UCSD-AML1 (cell line): ENCODE measurements around the gene FGD2.
A peak's percentile ranks its signal among the peaks of the same experiment; 100 is the strongest.

ENCODE experiments used
- DNase-seq: peaks from one replicate; lab custom pipeline; 2025; ENCODE audit not compliant: unreplicated experiment; lab: John Stamatoyannopoulos, UW

FGD2 gene

DNA sequence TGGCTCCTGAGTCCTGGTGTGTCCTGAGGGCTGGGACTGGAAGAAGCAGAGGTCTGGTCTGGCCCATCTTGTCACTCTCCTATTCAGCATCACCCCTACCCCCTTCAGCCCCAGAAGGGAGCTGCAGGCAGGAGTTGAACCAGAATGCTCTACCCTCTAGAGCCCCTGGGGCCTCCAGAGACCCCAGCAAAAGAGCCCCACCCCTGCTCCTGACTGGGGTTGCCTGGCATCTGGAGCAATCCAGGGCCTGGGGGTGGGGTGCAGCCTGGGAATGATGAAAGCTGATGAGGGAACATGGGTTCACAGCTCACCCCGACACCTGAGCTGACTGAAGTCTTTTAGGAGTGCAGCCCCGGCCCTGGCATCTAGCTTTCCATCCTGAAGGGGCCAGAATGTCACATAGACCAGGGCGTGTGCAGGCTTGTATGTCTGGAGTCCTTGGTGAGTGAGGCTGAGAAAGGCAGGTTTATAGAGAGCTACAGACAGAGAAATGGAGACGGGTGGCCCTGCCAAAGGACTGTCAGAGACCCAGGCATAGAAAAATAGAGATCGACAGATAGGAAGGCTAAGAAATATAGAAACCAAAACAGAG lies 12.2 kb downstream of the FGD2 start:
- DNase-seq = no peak

DNA sequence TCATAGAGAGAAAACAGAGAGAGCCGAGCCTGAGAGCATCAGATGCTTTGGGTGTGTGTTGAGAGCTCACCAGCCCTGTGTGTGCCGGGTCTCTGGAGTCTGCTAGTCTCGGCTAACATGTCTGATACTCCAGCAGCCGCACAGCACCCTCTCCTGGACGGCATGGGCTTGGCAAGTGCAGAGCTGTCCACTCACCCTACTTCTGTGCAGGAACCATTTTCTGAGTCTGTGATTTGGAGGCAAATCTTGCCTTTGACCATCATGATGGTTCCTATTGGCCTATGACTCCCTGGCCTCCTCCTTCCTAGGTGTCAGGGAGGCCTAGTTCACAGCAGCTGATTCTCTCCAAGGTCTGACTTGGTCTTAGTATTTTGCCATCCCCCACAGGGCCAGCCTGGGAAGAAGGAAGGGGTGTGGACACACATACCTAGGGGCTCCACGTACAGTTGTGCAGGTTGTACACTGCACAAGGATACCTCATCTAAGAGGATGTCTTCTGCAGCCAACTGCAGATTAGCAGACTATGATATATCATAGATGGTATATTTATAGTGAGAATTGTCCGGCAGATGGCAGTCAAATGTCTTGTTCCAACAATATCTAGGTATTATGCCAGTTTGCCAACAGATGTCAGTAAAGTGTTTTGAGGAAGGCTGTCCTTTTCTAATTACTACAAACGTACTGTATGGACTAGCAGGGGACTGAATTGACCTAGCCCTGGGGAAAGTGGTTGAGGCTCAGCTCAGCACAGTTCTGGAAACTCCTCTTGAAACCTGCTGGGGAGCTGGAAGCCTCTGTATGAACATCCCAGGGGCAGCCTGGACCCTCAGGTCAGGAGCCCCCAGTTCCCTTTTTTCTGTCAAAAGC lies 13.0 kb downstream of the FGD2 start:
- peak; percentile 85 for DNase-seq

DNA sequence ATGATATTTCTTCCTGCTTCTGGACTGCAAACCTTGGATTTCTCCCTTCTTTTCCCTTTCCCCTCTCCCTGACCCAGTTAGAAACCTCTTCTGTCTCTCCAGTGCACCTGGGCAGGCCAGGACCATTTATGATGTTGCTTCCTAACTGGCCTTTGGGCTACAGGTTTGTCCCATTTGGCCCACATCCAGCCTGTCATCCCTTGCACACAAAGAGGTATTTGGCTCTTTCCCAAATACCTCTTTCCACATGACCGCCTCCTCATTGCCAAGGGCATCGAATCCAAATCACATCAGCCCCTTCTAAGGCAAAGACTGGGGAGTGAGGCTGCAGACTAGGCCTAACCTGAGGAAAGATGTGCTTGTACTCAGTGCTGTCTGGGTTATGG lies 13.6 kb downstream of the FGD2 start:
- no peak for DNase-seq

DNA sequence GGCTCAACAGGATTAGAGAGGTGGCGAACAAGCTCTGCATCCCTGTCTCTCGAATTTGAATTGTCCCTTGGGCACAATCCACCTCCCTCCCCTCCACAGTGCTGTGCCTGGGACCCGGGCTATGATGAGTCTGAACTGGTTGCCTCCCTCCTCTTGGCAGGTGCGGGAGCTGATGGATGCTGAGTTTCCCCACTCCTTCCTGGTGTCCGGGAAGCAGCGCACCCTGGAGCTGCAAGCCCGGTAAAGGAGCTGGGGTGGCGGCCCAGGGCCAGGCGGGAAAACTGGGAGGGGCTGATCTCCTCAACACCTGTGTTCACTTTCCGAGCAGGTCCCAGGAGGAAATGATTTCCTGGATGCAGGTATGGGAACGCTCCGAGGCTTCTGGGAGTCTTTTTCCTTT lies 14.9 kb downstream of the FGD2 start:
- DNase-seq = no peak

DNA sequence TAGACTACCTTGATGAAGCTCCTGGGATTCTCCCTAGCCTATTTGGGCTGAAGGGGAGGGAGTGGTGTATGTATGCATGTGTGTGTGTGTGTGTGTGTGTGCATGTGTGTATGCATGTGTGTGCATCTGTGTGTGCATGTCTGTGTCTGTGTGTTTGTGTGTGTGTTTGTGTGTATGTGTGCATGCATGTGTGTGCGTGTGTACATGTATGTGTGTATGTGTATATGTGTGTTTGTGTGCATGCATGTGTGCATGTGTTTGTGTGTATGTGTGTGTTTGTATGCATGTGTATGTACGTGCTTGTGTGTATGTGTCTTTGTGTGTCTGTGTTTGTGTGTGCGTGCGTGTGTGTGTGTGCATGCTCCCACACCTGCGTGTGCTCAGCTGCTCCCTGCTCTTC lies 15.4 kb downstream of the FGD2 start:
- DNase-seq = no peak

DNA sequence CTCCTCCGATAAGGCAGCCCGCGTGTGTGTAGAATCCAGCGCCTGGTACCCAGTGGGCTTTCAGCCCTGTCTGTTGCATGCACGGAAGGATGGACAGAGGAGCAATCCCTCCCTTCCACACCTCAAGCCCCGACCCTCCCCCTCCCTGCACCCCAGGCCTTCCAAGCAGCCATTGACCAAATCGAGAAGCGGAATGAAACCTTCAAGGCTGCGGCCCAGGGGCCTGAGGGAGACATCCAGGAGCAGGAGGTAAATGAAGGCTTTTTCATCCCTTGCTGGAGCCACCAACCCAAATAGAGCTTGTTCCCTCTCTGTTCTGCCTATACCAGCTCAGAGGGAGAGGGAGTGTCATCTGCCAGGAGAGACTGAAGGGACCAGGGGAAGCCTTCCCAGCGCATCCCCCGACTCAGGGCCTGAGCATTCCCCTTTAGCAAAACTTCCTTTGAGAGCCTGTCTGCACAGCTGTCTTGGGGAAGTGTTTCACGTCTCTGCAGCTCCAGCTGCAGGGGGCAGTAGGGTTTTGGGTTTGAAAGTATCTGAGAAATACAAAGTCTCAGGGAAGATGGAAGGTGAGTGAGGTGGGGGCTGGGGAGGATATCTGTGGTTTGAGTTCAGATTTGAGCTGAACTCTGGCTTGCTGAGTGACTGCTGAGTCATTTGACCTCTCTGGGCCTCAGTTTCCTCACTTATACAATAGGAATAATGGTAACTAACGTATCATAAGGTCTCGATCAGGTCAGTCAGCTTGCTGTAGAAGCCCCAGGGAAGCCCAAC lies 16.1 kb downstream of the FGD2 start:
- peak; percentile 62 for DNase-seq

DNA sequence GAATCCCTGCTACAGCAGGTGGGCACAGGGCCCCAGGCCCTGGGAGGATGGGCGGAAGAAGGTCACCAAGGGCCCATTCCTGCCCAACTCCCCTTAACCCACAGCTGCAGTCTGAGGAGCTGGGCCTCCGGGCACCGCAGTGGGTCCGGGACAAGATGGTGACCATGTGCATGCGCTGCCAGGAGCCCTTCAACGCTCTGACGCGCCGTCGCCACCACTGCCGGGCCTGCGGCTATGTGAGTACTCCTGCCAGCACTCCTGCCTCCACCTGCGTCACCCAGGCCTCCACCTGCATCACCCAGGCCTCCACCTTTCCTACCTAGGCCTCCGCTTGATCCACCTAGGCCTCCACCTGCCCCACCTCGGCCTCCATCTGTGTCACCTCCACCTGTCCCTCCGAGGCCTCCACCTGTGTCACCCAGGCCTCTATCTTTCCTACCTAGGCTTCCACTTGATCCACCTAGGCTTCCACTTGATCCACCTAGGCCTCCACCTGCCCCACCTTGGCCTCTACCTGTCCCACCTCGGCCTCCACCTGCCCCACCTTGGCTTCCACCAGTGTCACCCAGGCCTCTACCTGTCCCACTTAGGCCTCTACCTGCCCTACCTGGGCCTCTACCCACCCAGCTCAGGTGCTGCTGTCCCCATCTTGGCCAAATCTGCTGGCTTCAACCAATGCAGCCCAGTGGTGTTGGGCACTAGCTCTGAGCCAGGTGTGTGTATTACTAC lies 16.8 kb downstream of the FGD2 start:
- no peak for DNase-seq

DNA sequence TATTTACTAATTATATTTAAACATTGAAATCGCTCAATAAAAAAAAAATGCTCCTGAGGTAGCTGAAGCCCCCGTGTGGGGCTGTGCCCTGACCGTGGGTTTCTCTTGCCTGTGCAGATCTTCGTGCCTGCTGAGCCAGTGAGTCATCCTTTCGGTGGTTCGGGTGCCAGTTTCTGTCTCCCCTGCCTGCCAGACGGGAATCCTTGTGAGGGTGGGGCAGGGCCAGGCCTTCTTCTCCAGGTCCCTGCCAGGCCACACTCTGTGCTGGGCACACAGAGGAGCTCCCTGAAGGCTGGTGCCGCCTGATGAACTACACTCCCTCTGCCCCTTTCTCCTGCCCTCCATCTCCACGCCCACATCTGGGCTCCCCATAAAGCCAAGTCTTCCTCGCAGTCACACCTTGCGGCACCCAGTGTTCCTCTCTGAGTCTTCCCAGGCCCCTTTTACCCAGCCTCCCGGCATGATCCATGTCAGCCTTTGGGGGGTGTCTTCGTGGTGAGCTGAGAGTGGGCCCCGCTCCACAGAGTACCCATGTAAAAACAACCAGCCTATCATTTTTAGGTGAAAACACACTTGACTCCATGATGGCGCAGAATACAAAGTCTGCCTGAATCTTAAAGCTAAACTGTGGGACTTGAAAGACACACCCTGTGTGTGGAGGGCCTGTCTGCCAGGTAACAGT lies 19.3 kb downstream of the FGD2 start:
- no peak for DNase-seq

DNA sequence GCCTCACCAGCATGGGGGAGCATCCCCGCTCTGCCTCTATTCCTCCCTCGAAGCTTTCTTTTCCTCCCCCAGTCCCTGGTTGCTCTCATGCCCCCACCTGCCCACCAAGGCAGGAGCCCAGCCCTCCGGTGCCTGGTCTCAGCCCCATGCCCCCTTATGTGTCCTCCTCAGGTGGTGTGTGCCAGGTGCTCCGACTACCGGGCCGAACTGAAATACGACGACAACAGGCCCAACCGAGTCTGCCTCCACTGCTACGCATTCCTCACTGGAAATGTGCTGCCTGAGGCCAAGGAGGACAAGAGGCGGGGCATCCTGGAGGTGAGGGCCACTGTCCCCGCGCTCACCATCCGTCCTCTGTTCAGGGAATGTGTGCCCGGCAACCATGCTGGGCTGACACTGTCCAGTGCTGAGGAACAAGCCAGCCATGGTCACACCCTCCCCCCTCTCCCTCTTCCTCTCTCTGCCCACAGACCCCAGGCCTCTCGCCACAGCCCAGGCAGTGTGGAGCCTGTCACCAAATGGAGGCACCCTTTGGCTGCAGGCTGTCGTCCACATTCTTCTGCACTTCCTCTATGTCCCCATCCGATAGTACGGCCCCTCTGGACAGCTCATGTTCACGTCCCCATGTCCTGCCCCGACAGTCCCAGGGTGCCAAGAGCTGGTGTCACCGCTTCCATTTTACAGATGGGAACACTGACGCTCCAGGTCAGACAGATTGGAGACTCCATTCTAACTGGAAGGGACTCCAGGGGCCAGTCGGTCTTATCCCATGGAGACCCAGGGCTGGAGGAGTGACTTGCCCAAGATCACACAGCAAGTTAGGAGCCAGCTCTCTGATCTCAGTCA lies 20.4 kb downstream of the FGD2 start:
- DNase-seq = peak; percentile 31

DNA sequence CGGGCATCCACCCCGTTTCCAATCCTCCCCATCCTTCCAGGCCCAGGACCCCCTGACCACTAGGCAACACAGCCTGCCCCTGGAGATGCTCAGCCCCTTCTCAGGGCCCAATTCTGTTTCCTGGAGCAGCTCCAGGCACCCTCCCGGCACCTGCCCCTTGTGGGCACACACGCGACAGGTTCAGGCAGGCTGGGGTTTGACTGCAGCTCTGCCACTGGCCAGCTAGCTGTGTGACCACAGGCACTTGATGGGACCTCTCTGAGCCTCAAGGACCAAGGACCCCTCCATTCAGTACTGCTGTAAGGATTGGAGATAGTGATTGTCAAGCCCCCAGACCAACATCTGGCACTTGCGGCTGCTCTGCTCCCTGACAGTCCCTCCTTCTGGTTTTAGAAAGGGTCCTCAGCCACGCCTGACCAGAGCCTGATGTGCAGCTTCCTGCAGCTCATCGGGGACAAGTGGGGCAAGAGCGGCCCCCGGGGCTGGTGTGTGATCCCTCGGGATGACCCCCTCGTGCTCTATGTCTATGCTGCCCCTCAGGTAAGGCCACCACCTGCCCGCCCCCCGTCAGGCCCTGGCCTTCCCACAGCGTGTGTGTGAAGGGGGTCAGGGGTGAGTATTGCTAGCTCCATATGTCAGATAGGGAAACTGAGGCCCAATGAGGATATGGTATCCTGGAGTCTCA lies 21.7 kb downstream of the FGD2 start:
- no peak for DNase-seq

DNA sequence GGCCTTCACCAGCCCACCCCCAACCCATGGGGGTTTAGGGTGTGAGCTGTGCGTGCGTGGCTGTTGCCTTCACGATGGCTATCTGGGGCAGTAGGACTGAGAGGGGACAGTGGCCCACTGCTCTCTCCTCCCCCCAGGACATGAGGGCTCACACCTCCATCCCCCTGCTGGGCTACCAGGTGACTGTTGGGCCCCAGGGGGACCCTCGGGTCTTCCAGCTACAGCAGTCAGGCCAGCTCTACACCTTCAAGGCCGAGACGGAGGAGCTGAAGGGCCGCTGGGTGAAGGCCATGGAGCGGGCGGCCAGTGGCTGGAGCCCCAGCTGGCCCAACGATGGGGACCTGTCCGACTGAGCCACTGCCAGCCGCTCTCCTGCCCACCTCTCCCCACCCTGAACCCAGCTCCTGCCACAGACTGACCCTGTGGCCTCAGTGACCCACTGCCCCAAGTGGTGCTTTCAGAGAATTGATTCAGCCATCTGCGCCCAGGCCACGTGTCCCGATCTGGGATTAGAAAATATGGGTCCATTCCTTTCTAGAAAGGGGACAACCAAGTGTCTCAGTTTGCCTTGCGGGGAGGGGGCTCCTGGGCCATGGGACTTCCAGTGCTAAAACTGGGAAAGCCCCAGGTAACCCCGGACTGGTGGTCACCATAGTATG lies 22.5 kb downstream of the FGD2 start:
- no peak for DNase-seq

DNA sequence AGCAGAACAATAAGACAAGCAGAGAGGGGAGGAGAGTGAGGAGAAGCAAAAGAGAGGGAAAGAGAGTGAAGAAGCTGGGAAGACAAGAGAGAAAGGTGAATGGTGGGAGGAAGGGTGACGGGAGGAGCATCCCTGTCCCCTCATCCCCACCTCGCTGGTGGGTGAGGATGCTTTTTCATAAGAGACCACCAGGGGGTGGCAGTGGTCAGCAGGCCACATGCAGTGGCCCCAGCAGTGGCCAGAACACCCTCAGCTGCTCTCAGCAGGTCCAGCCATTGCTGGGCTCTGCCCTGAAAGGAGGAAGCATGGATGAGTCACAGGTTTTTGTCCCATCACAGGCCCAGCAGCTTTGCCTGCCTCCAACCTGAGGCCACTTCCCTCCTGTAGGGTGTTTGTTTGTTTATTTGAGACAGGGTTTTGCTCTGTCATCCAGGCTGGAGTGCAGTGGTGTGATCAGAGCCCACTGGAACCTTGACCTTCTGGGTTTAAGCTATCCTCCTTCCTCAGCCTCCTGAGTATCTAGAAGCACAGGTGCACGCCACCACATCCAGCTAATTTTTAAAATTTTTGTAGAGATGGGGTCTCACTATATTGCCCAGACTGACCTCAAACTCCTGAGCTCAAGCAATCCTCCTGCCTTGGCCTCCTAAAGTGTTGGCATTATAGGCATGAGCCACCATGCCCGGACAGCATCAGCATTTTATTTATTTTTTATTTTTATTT lies 24.0 kb downstream of the FGD2 start:
- peak; percentile 81 for DNase-seq

DNA sequence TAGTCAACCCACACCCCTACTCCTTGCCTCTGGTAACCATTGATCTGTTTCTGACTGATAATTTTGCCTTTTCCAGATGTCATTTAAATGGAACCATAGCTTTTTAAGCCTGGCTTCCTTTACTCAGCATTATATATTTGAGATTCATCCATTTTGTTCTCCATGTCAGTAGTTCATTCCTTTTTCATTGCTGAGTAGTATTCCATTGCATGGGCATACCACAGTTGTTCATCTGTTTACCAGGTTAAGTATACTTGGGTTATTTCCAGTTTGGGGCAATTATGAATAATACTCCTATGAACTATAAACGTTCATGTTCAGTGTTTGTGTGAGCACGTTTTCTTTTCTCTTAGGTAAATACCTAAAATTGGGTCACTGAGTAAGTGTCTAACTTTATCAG lies 25.1 kb downstream of the FGD2 start:
- DNase-seq = no peak

DNA sequence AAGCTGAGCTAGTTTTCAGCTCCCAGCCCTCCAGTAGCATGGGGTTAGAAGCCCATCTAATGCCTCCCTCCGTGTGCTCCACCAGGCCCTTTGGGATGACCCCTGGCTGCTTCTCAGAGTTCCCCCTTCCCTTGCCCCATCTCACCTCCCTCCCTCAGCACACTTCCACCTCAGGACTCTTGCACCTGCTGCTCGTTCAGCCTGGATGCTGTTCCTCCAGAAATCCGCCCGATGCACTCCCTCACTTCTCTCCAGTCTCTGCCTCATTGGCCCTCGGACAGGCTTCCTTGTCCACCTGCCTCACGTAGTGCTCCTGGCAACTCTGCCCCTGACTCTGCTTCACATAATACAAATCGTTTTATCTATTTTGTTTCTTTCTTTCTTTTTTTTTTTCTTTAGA lies 26.8 kb downstream of the FGD2 start:
- DNase-seq = no peak

DNA sequence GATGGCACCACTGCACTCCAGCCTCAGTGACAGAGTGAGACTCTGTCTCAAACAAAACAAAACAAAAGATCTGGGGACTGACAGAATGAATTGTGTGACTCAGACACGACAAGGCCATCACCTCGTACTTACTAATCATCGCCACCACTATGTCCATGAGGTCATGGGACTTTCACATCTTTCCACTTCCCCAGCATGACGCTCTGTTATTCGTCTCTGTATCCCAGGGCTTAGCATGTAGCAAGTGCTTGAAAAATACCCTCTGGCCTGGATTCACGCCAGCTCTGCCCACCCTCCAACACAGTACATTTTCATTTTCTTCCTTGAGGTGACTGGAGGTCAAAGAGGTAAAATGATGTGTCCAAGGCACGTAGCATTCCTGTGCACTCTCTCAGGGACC lies 27.8 kb downstream of the FGD2 start:
- DNase-seq = no peak

DNA sequence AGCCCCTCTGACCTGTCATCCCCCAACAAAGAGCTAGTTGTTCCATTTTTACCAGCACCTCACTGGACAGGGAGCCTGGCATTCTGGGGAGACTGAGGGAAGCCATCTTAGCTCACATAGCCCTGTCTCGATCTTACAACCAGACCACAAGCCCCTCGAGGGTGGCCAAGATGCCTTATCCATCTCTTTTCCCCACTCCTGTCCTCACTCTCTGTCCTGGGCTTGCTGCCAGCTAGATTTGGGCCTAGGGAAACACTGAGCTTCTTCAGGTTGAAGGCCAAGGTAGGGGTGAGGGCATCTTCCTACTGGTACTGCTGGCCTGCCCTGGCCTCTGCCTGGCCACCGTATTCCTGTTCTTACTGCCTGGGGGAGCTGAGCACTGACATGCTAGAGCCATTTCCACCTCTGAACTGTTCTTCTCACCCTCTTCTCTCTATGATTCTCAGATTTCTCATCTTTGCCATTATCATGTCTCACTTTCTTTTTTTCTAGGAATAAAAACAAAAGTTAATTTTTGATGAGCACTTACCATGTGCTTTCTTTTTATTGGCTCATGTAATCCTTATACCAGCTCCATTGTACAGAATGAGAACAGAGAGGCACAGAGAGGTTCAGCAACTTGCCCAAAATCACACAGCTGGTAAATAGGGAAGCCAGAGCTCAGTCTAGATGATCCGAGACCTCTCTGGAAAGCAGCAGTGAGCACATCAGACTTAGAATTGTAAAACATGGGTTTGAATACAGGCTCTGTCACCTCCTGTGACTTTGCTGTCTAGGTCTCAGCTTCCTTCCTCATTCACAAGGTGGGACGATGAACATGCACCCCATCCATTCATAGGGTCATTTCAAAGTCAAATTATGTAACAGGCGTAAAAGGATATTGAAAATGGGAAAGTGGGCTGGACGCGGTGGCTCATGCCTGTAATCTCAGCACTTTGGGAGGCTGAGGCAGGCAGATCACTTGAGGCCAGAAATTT lies 28.7 kb downstream of the FGD2 start:
- DNase-seq = no peak

DNA sequence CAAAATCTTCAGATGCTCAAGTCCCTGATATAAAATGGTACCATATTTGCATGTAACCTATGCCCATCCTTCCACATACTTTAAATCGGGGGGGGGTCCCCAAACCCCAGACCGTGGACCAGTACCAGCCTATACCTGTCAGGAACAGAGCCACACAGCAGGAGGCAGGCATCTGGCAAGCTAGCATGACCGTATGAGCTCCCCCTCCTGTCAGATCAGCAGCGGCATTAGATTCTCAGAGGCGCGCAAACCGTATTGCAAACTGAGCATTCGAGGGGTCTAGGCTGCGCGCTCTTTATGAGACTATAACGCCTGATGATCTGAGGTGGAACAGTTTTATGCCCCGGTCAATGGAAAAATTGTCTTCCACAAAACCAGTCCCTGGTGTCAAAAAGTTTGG lies 30.7 kb downstream of the FGD2 start:
- DNase-seq = no peak
